A549 (cell line): ENCODE data around the gene FOXP1.

Experiments used
- CTCF ChIP-seq: fragments of >200 bp; sonication (Bioruptor Twin); formaldehyde crosslinking; IDR thresholded peaks from 3 replicates; pipeline ENCODE4 v1.5.1; 2016
- EHF ChIP-seq: fragments of 250-450 bp; sonication (Bioruptor Pico); IDR thresholded peaks from 2 replicates; pipeline ENCODE4 v1.5.0; 2020; ENCODE audit warnings: mild to moderate bottlenecking
- EP300 ChIP-seq, 2 experiments: fragments of >200 bp; sonication (Bioruptor Twin); formaldehyde crosslinking; IDR thresholded peaks; 2 replicates in 1 of 2; 3 replicates in 1 of 2; pipeline ENCODE4 v1.6.1; 2016 to 2017
- REST ChIP-seq: fragments of 200-600 bp; sonication (generic); IDR thresholded peaks from 2 replicates; pipeline ENCODE4 v1.6.1; 2016; ENCODE audit warnings: antibody characterized with exemption, mild to moderate bottlenecking, moderate library complexity
- USF2 ChIP-seq: fragments of 450-650 bp; IDR thresholded peaks from 2 replicates; pipeline ENCODE4 v1.6.1; 2014; ENCODE audit warnings: antibody characterized with exemption

GRCh38 chr3:71498543-71498942, 85.0 kb downstream of the FOXP1 start:
- TF ChIP-seq EHF (CRISPR knock-in tag) (no peak), USF2 (no peak), EP300 (IDR thresholded peaks at IDR 0.05) (no peak), REST (no peak), CTCF (no peak)
